Stimulated activated CD8-positive, alpha-beta memory T cell treated with anti-CD3 and anti-CD28 coated beads, Interleukin-2, amount 100 ng/mL, for 48 hours (primary cell): ENCODE data around the gene CGRRF1.

ENCODE experiments used
- DNase-seq, 2 donors: peaks; one replicate each; pipeline ENCODE4 v3.0.0-alpha.2; 2020; ENCODE audit warnings: low read depth in 2 of 2

The CGRRF1 gene

GRCh38 chr14:54509546-54510501 is at the start of gene CGRRF1:
TSS of gene CGRRF1 (plus strand) at chr14:54509906. CDS start at chr14:54509960, 54 bp downstream.
- DNase-seq: peak; percentile 97 to 98

- no peak for DNase-seq
Measured at GRCh38 chr14:54462048-54462447, 47.7 kb upstream of the CGRRF1 start.

- no peak for DNase-seq
Measured at GRCh38 chr14:54465654-54466053, 44.1 kb upstream of the CGRRF1 start.

GRCh38 chr14:54467280-54467679 is 42.4 kb upstream of the CGRRF1 start:
- DNase-seq: no peak

GRCh38 chr14:54470701-54471100 is 39.0 kb upstream of the CGRRF1 start:
- no peak for DNase-seq

- DNase-seq: no peak
Measured at GRCh38 chr14:54471641-54472040, 38.1 kb upstream of the CGRRF1 start.

GRCh38 chr14:54472315-54472714 is 37.4 kb upstream of the CGRRF1 start:
- DNase-seq: no peak

- DNase-seq: no peak
Measured at GRCh38 chr14:54474232-54474793, 35.4 kb upstream of the CGRRF1 start.

GRCh38 chr14:54475187-54475899 is 34.4 kb upstream of the CGRRF1 start:
- DNase-seq: no peak

- no peak for DNase-seq
Measured at GRCh38 chr14:54475911-54476310, 33.8 kb upstream of the CGRRF1 start.

GRCh38 chr14:54478636-54479215 is 31.0 kb upstream of the CGRRF1 start:
- DNase-seq: no peak

GRCh38 chr14:54480830-54481562 is 28.7 kb upstream of the CGRRF1 start:
- no peak for DNase-seq

GRCh38 chr14:54481695-54482094 is 28.0 kb upstream of the CGRRF1 start:
- no peak for DNase-seq

- DNase-seq: no peak
Measured at GRCh38 chr14:54483073-54483745, 26.5 kb upstream of the CGRRF1 start.

GRCh38 chr14:54483846-54484245 is 25.9 kb upstream of the CGRRF1 start:
- no peak for DNase-seq

- no peak for DNase-seq
Measured at GRCh38 chr14:54486685-54487084, 23.0 kb upstream of the CGRRF1 start.

GRCh38 chr14:54487771-54488170 is 21.9 kb upstream of the CGRRF1 start:
- no peak for DNase-seq

GRCh38 chr14:54488318-54488645 is 21.4 kb upstream of the CGRRF1 start:
- no peak for DNase-seq

GRCh38 chr14:54488646-54489317 is 20.9 kb upstream of the CGRRF1 start, which contains the start of gene GMFB:
TSS of gene GMFB (minus strand) at chr14:54488980. CDS start at chr14:54488927, 53 bp downstream.
- peak; percentile 78 to 81 for DNase-seq

- DNase-seq: no peak
Measured at GRCh38 chr14:54489318-54489683, 20.4 kb upstream of the CGRRF1 start.
